ENCODE results near the gene LRRC72. TPM values are rescaled to one million over a fixed set of nuclear protein-coding genes. Genes with fewer than 3 reads are reported as not detected.
A peak's percentile ranks its signal among the peaks of the same experiment; 100 is the strongest.

The LRRC72 gene
- total and polyA plus RNA-seq, 9 of the 15 experiments (the other 6 are each of a cell fraction or from before 2014, with no cell fraction given), result 0.10 TPM; not detected in 8

DNA sequence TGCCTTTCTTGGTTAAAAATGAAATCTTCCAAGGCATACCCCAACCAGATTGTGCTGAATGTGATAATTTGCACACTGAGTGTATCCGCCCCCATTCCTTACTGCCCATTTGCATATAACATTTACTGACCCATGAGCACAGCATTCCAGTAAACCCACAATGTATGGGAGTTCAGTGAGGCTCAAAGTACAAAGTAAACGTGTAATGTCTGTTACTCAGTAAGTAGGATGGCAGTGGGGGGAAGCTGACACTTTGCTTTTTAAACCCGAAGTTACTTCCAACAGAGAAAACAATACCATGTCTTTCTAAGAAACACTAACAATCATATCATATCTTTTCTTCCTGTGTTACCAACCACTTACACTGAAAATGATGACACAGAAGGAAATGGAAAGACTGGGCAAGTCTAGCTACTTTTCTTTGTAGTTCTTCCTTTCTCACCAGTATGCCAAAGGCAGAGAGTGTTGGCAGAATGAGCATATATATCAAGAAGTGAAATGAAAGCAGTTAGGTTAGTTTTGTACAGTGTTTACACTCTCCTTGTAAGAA lies 34.0 kb upstream of the LRRC72 start (continued):
- no peak for TF ChIP-seq SREBF1 (IDR thresholded peaks at IDR 0.05; ENCODE audit: borderline replicate concordance, low read depth, low read length)
- TF ChIP-seq JUNB (CRISPR knock-in tag; conservative IDR thresholded peaks at IDR 0.05), result no peak
- no peak for TF ChIP-seq ZC3H4 (CRISPR knock-in tag; IDR thresholded peaks at IDR 0.05; ENCODE audit: borderline replicate concordance)
- no peak for TF ChIP-seq ZBTB1 (CRISPR knock-in tag; IDR thresholded peaks at IDR 0.05; ENCODE audit: borderline replicate concordance, low read depth)
- TF ChIP-seq, protein P1, sequence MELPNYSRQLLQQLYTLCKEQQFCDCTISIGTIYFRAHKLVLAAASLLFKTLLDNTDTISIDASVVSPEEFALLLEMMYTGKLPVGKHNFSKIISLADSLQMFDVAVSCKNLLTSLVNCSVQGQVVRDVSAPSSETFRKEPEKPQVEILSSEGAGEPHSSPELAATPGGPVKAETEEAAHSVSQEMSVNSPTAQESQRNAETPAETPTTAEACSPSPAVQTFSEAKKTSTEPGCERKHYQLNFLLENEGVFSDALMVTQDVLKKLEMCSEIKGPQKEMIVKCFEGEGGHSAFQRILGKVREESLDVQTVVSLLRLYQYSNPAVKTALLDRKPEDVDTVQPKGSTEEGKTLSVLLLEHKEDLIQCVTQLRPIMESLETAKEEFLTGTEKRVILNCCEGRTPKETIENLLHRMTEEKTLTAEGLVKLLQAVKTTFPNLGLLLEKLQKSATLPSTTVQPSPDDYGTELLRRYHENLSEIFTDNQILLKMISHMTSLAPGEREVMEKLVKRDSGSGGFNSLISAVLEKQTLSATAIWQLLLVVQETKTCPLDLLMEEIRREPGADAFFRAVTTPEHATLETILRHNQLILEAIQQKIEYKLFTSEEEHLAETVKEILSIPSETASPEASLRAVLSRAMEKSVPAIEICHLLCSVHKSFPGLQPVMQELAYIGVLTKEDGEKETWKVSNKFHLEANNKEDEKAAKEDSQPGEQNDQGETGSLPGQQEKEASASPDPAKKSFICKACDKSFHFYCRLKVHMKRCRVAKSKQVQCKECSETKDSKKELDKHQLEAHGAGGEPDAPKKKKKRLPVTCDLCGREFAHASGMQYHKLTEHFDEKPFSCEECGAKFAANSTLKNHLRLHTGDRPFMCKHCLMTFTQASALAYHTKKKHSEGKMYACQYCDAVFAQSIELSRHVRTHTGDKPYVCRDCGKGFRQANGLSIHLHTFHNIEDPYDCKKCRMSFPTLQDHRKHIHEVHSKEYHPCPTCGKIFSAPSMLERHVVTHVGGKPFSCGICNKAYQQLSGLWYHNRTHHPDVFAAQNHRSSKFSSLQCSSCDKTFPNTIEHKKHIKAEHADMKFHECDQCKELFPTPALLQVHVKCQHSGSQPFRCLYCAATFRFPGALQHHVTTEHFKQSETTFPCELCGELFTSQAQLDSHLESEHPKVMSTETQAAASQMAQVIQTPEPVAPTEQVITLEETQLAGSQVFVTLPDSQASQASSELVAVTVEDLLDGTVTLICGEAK (IDR thresholded peaks at IDR 0.05), result no peak
- TF ChIP-seq, protein P1 (CRISPR knock-in tag; IDR thresholded peaks at IDR 0.05), result no peak
- no peak for TF ChIP-seq GTF2F1 (IDR thresholded peaks at IDR 0.05; ENCODE audit: low read depth, low read length)
- TF ChIP-seq ZNF830 (CRISPR knock-in tag; IDR thresholded peaks at IDR 0.05), result no peak
- TF ChIP-seq ZNF124 (CRISPR knock-in tag; IDR thresholded peaks at IDR 0.05), result no peak
- peak; percentile 100 for TF ChIP-seq SOX6 (IDR thresholded peaks at IDR 0.05)
- no peak for TF ChIP-seq MXI1 (IDR thresholded peaks at IDR 0.05; ENCODE audit: low read depth, low read length)
- TF ChIP-seq, protein P2, sequence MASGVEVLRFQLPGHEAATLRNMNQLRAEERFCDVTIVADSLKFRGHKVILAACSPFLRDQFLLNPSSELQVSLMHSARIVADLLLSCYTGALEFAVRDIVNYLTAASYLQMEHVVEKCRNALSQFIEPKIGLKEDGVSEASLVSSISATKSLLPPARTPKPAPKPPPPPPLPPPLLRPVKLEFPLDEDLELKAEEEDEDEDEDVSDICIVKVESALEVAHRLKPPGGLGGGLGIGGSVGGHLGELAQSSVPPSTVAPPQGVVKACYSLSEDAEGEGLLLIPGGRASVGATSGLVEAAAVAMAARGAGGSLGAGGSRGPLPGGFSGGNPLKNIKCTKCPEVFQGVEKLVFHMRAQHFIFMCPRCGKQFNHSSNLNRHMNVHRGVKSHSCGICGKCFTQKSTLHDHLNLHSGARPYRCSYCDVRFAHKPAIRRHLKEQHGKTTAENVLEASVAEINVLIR (CRISPR knock-in tag; IDR thresholded peaks at IDR 0.05), result no peak
- TF ChIP-seq ZNF444 (CRISPR knock-in tag; IDR thresholded peaks at IDR 0.05), result no peak
- TF ChIP-seq MCM7 (IDR thresholded peaks at IDR 0.05), result no peak
- TF ChIP-seq ZBTB7A (IDR thresholded peaks at IDR 0.05; ENCODE audit: borderline replicate concordance, control insufficient read depth, low read depth, low read length), result no peak
- TF ChIP-seq, protein P3, sequence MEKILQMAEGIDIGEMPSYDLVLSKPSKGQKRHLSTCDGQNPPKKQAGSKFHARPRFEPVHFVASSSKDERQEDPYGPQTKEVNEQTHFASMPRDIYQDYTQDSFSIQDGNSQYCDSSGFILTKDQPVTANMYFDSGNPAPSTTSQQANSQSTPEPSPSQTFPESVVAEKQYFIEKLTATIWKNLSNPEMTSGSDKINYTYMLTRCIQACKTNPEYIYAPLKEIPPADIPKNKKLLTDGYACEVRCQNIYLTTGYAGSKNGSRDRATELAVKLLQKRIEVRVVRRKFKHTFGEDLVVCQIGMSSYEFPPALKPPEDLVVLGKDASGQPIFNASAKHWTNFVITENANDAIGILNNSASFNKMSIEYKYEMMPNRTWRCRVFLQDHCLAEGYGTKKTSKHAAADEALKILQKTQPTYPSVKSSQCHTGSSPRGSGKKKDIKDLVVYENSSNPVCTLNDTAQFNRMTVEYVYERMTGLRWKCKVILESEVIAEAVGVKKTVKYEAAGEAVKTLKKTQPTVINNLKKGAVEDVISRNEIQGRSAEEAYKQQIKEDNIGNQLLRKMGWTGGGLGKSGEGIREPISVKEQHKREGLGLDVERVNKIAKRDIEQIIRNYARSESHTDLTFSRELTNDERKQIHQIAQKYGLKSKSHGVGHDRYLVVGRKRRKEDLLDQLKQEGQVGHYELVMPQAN (IDR thresholded peaks at IDR 0.05; ENCODE audit: borderline replicate concordance), result no peak
- peak; percentile 90 for TF ChIP-seq C11orf30 (IDR thresholded peaks at IDR 0.05; ENCODE audit: low read depth)
- TF ChIP-seq ATF7 (IDR thresholded peaks at IDR 0.05), result peak; percentile 73; the same call in 1 of the 2 replicates
